AG09309 (cell line): Measurements from ENCODE around the gene KCTD17.

Source experiments
- DNase-seq: peaks from one replicate; pipeline ENCODE4 v3.0.0-alpha.2; 2010; ENCODE audit warnings: low read depth
- H3K4me3 ChIP-seq: 2 replicates; pipeline ENCODE4 v1.5.1; 2011; ENCODE audit warnings: mild to moderate bottlenecking, low read depth, low read length, moderate library complexity; ENCODE audit not compliant: control insufficient read depth
- CTCF ChIP-seq: IDR thresholded peaks from 2 replicates; pipeline ENCODE4 v1.5.1; 2011; ENCODE audit warnings: mild to moderate bottlenecking, low read depth, low read length, inconsistent platforms; ENCODE audit not compliant: insufficient read depth, control insufficient read depth; ENCODE audit errors: missing control alignments

The KCTD17 gene

GRCh38 chr22:37015587-37015878, 36.0 kb upstream of the KCTD17 start:
- DNase-seq = no peak
- no peak for TF ChIP-seq CTCF
- H3K4me3 ChIP-seq = no peak overlapping the region

- TF ChIP-seq CTCF = no peak
- no peak for DNase-seq
- H3K4me3 ChIP-seq = no peak overlapping the region
Measured at GRCh38 chr22:37016134-37016910, 35.2 kb upstream of the KCTD17 start.

- TF ChIP-seq CTCF = no peak
- DNase-seq = no peak
- H3K4me3 ChIP-seq = no peak overlapping the region
Measured at GRCh38 chr22:37017356-37017755, 34.2 kb upstream of the KCTD17 start.

- peak overlapping the region; percentile 56 for H3K4me3 ChIP-seq
- TF ChIP-seq CTCF = no peak
- no peak for DNase-seq
Measured at GRCh38 chr22:37018086-37018814, 33.3 kb upstream of the KCTD17 start.

GRCh38 chr22:37018815-37019308, 32.7 kb upstream of the KCTD17 start:
- no peak for DNase-seq
- TF ChIP-seq CTCF = no peak

GRCh38 chr22:37019309-37020191, 32.0 kb upstream of the KCTD17 start, which contains the start of the genes MPST and TST:
MPST (plus strand) TSS chr22:37019742; CDS start chr22:37019837, 95 bp downstream.
TST (minus strand) TSS chr22:37019447; CDS start chr22:37018732, 715 bp downstream.
- DNase-seq = no peak
- TF ChIP-seq CTCF = no peak
- H3K4me3 ChIP-seq = peak within 1 kb of the TSS; percentile 92

More at GRCh38 chr22:37018815-37019308, 32.7 kb upstream of the KCTD17 start:
- peak overlapping the region; percentile 56 for H3K4me3 ChIP-seq
